Progenitor cell of endocrine pancreas (in vitro differentiated cells): ENCODE measurements around the gene CLIC5. TPM values are rescaled to one million over a fixed set of nuclear protein-coding genes. Genes with fewer than 3 reads are reported as not detected.
A peak's percentile ranks its signal among the peaks of the same experiment; 100 is the strongest.

Source experiments
- DNase-seq: peaks from one replicate; pipeline ENCODE4 v3.0.0; 2021; ENCODE audit warnings: low spot score; ENCODE audit not compliant: unreplicated experiment
- H3K27ac Mint-ChIP-seq: 2 replicates; pipeline ENCODE4 v1.8.0; 2021; ENCODE audit warnings: mild to moderate bottlenecking, moderate library complexity, mixed read lengths
- H3K27me3 Mint-ChIP-seq: 2 replicates; pipeline ENCODE4 v1.8.0; 2021; ENCODE audit warnings: mixed read lengths
- H3K36me3 Mint-ChIP-seq: 2 replicates; pipeline ENCODE4 v1.8.0; 2022; ENCODE audit warnings: mixed read lengths; ENCODE audit not compliant: insufficient read depth
- H3K4me1 Mint-ChIP-seq: 2 replicates; pipeline ENCODE4 v1.8.0; 2021; ENCODE audit warnings: low read depth, mixed read lengths
- H3K4me3 Mint-ChIP-seq: 2 replicates; pipeline ENCODE4 v1.8.0; 2021; ENCODE audit warnings: low read depth, mild to moderate bottlenecking, moderate library complexity, mixed read lengths
- H3K9me3 Mint-ChIP-seq: 2 replicates; pipeline ENCODE4 v1.8.0; 2021; ENCODE audit warnings: low read depth, mixed read lengths
- CTCF ChIP-seq: fragments of 200-600 bp; sonication (generic); IDR thresholded peaks from one replicate; pipeline ENCODE4 v1.5.0; 2021; ENCODE audit warnings: antibody characterized with exemption, mild to moderate bottlenecking; ENCODE audit not compliant: unreplicated experiment
- total RNA-seq: library from RNA; stranded (reverse); gene quantifications from 2 replicates; pipeline ENCODE4 v1.2.1, GENCODE V29; 2021

Gene CLIC5
- total RNA-seq, 1 donor from 2014 or later = 35.9 TPM

GRCh38 chr6:46058951-46059350, 43.3 kb upstream of the CLIC5 start:
- no peak for DNase-seq
- Mint-ChIP-seq H3K4me3 (no peak overlapping the region), H3K36me3 (peaks cover 24% of the 10 kb centered on the region), H3K4me1 (peaks cover 38% of the 10 kb centered on the region), H3K27ac (no peak overlapping the region), H3K9me3 (peaks cover 25% of the 10 kb centered on the region), H3K27me3 (no peaks in the 10 kb centered on the region)
- TF ChIP-seq CTCF = no peak

GRCh38 chr6:46057792-46058191, 42.1 kb upstream of the CLIC5 start:
- DNase-seq = no peak
- peaks cover 21% of the 10 kb centered on the region for H3K36me3 Mint-ChIP-seq
- peaks cover 21% of the 10 kb centered on the region for H3K9me3 Mint-ChIP-seq
- H3K4me3 Mint-ChIP-seq = no peak overlapping the region
- TF ChIP-seq CTCF = no peak
- H3K27me3 Mint-ChIP-seq = no peaks in the 10 kb centered on the region
- H3K27ac Mint-ChIP-seq = no peak overlapping the region
- peaks cover 38% of the 10 kb centered on the region for H3K4me1 Mint-ChIP-seq

GRCh38 chr6:46056906-46057529, 41.4 kb upstream of the CLIC5 start:
- DNase-seq = no peak
- TF ChIP-seq CTCF = no peak
- Mint-ChIP-seq H3K27me3 (no peaks in the 10 kb centered on the region), H3K36me3 (peaks cover 21% of the 10 kb centered on the region), H3K9me3 (peaks cover 21% of the 10 kb centered on the region), H3K4me1 (peaks cover 39% of the 10 kb centered on the region), H3K27ac (no peak overlapping the region), H3K4me3 (no peak overlapping the region)

GRCh38 chr6:46054516-46054915, 38.9 kb upstream of the CLIC5 start:
- peaks cover 38% of the 10 kb centered on the region for H3K4me1 Mint-ChIP-seq
- no peak for DNase-seq
- peaks cover 21% of the 10 kb centered on the region for H3K9me3 Mint-ChIP-seq
- H3K27me3 Mint-ChIP-seq = no peaks in the 10 kb centered on the region
- H3K4me3 Mint-ChIP-seq = no peak overlapping the region
- TF ChIP-seq CTCF = no peak
- peaks cover 21% of the 10 kb centered on the region for H3K36me3 Mint-ChIP-seq
- no peak overlapping the region for H3K27ac Mint-ChIP-seq

- peaks cover 21% of the 10 kb centered on the region for H3K9me3 Mint-ChIP-seq
- peaks cover 47% of the 10 kb centered on the region for H3K4me1 Mint-ChIP-seq
- peaks cover 17% of the 10 kb centered on the region for H3K36me3 Mint-ChIP-seq
- TF ChIP-seq CTCF = no peak
- no peak overlapping the region for H3K4me3 Mint-ChIP-seq
- no peaks in the 10 kb centered on the region for H3K27me3 Mint-ChIP-seq
- DNase-seq = no peak
- peak overlapping the region; percentile 77 for H3K27ac Mint-ChIP-seq
Measured at GRCh38 chr6:46053039-46053933, 37.6 kb upstream of the CLIC5 start.
